Measurements from ENCODE around the gene SH3RF3.
"Not testable (repeated sequence)": the region's sequence is repeated elsewhere in the genome, so short reads cannot be mapped to it uniquely, and the experiment has no call there.

GRCh38 chr2:109224341-109224740, 95.3 kb downstream of the SH3RF3 start:
- TF ChIP-seq, protein P1, sequence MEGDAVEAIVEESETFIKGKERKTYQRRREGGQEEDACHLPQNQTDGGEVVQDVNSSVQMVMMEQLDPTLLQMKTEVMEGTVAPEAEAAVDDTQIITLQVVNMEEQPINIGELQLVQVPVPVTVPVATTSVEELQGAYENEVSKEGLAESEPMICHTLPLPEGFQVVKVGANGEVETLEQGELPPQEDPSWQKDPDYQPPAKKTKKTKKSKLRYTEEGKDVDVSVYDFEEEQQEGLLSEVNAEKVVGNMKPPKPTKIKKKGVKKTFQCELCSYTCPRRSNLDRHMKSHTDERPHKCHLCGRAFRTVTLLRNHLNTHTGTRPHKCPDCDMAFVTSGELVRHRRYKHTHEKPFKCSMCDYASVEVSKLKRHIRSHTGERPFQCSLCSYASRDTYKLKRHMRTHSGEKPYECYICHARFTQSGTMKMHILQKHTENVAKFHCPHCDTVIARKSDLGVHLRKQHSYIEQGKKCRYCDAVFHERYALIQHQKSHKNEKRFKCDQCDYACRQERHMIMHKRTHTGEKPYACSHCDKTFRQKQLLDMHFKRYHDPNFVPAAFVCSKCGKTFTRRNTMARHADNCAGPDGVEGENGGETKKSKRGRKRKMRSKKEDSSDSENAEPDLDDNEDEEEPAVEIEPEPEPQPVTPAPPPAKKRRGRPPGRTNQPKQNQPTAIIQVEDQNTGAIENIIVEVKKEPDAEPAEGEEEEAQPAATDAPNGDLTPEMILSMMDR (IDR thresholded peaks at IDR 0.05), result not testable (repeated sequence)
- TF ChIP-seq POLR2A (IDR thresholded peaks at IDR 0.05), result not testable (repeated sequence)

All from adrenal gland (tissue), 5 donors.